Germinal center (tissue), 1 donor: ENCODE measurements around the gene SIAH3.
"Not testable (repeated sequence)": the region's sequence is repeated elsewhere in the genome, so short reads cannot be mapped to it uniquely, and the experiment has no call there.

Experiments
- DNase-seq: peaks from one replicate; pipeline ENCODE4 v3.0.0; 2012; ENCODE audit warnings: mixed read lengths, low spot score

SIAH3 gene, protein sequence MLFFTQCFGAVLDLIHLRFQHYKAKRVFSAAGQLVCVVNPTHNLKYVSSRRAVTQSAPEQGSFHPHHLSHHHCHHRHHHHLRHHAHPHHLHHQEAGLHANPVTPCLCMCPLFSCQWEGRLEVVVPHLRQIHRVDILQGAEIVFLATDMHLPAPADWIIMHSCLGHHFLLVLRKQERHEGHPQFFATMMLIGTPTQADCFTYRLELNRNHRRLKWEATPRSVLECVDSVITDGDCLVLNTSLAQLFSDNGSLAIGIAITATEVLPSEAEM

DNA sequence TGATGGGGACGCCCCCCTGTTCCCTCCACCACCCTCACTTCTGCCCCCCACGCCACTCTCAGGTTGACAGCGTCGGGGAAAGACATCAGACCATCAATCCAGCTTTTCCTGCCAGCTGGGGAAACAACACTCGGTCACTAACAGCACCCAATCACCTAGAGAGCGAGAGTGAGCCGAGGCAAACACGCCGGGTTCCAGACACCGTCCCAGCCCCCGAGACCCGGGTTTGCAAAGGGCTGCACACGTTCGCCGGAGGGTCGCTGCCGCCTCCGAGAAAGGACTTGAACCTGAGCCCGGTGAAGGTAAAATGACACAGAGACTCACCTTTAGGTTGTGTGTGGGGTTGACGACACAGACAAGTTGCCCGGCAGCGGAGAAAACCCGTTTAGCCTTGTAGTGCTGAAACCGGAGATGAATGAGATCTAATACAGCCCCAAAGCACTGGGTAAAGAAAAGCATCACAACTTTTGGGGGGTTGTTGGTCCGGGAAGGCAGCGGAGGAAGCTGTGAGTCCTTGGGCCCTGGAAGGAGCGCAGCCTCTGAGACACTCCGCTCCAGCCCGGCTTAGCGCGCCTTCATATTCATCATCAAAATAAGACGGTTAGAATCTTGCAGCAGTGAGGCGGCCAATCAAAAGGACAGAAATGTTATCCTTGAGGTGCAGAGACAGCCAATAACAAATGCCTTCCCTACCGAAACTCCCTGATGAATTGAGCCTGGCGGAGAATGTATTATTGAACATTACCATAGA is at the start of gene SIAH3:
Gene SIAH3, minus strand, starts transcription at position 583 of the 751 bp plus-strand sequence. Its CDS starts 124 bp downstream, at position 459.
- DNase-seq = no peak

DNA sequence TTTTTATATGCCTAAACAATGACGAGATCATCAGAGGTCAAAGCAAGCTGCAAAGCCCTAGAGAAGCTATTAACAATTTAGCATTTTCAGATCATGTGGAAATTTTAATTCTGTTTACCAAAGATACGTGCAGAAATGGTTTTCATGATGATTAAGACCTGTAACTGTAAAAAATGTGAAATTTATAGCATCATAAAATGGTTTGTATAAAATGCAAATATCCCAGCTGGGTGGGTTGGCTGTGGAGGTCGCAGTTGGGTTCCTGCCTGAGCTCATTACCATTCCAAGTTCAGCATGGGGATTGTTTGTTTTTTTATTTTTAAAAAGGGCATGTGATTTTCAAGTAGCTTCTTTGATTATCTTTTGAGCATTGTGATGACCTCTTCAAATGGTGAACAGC is 47.9 kb upstream of the SIAH3 start:
- no peak for DNase-seq

DNA sequence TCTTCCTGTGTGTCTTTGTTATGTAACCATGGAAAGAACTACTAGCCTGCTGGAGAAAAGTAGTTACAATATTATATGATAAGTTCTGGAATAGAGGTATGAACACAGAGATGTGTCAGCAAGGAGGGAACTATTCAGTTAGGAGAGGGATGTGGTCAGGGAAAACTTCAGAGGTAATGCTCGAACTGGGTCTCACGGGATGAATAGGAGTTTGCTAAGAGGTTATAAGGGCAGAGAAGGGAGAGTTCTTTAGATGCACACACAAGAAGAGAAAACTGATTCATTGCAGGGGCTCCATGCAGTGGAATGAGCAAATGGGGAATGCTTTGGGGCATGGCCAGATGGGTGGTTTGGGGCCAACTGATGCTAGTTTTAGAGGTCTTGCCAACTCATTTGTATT is 46.0 kb upstream of the SIAH3 start:
- no peak for DNase-seq

DNA sequence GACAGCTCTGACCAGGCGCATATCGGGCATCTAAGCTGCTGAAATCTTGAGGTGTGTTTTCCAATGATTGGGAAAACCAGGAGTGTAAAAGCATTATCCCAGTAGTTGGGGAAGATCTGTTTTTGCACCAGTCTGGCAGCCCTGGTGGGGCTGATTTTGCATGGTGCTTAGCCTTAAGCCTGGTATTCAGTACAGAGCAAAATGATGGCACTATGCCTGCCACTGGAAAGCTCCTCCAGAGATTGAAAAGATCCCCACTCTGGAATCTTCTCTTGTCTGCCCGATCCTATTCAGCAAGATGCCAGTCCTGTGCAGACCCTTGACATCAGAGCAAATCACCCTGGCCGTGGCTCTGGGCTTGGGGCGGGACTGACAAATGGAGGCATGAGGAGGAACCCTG is 44.7 kb upstream of the SIAH3 start:
- no peak for DNase-seq

DNA sequence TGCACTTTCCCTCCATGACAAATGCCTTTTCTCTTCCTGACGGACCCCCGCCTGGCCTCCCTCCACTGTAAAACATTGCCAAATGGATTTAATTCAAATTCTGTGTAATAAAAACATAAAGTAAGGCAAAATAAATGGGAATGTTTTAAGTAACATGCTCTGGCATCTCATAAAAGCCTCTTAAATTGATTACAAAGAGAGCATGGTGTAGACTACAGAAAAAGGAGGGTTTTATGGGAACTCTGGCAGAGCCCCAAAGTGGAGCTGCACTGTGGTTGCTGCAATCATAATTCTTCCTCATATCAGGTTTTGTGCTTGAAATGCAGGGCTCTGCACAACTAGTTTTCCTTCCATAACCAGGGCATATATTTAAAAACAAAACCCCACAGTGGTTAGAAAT is 44.3 kb upstream of the SIAH3 start:
- no peak for DNase-seq

DNA sequence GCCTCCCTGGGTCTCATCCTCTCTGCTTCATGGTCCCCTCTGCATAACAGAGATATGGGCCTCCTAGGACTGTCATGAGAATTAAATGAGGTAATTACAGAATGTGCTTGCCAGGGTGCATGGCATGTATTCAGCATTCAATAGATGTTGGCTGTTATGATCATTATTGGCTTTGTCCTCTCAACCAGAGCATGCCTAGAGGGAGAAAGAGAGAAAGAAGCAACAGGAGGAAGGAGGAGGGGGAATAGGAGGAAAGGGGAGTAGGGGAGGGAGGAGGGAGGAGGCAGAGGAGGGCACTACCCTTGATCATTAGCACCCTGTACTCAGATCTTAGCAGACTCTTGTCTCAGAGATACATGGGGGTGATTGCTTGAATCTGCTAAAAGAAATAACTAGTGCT is 41.0 kb upstream of the SIAH3 start:
- DNase-seq = no peak

DNA sequence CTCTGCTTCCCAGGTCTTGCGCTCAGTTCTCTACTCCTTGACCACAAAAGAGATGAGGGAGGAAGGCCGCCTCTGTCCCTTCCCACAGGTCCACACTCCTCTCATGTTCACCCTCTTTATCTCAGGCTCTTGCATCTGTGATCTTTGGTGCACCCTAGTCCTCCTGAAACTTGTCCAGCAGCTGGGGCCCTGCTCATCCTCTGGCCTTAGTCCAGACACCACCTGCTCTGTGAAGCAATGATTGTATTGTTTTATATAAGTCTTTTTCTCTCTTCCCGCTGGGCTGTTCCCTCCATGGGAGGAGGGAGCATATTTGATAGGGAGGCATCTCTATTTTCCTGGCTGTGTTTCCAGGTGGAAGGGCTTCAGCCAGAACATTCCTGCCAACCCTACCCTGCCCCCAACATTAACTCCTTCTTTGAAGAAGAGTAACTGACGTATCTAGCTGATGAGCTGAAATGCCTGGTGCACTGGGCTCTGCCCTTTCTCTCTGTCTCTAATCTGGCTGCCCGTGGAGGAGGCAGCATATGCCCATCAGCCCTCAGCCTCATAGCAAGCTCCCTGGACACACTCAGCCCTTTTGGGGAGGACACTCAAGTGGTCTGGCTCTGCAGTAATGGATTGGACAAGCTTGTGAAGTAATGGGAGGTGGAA is 38.2 kb upstream of the SIAH3 start:
- no peak for DNase-seq

DNA sequence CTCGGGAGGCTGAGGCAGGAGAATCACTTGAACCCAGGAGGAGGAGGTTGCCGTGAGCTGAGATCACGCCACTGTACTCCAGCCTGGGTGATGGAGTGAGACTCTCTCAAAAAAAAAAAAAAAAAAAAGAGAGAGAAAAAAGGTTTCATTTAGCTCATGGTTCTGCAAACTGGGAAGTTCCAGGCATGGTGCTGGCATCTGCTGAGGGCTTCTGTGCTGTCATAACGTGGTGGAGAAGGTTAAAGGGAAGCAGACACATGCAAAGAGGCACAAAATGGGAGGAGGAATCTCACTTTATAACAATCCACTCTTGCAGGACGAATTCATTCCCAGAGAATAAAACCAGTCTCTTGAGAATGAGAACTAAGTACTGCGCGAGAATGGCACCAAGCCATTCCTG is 34.9 kb upstream of the SIAH3 start:
- no peak for DNase-seq

DNA sequence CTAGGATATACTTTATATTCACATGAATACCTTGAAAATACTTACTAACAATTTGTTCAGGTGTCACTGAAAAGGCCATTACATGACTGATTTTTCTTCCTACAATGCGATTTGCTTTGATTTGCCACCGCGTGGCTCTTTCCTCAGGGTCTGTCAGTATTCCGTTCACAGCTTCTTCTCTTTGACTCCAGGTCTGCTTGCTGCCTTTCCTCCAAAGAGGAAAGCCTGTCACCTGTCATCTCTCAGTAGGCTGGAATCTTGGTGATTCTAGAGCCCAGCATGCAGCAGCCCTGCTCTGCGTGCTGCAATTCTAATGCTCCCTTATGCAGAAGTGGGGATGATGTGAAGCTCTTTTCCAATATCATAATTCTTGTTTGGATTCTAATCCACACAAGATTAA is 33.6 kb upstream of the SIAH3 start:
- no peak for DNase-seq

DNA sequence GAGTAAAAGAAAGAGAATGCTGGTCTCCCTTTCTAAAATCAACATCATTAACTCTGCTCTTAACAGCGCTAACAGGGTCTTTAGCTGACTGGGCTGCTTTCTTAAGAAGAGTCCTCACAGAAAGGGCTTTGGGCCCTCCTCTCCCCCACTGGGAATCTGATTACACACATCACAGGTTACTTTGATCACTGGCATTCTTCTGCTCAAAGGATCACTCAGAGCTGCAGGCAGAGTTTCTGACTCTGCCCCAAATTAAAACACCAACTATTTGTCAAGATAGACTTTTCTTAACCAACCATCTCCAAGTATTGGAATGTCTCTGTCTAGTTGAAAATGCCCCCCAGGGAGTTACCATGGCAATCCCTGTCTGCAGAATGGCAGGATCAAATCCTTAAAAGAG is 31.1 kb upstream of the SIAH3 start:
- no peak for DNase-seq

DNA sequence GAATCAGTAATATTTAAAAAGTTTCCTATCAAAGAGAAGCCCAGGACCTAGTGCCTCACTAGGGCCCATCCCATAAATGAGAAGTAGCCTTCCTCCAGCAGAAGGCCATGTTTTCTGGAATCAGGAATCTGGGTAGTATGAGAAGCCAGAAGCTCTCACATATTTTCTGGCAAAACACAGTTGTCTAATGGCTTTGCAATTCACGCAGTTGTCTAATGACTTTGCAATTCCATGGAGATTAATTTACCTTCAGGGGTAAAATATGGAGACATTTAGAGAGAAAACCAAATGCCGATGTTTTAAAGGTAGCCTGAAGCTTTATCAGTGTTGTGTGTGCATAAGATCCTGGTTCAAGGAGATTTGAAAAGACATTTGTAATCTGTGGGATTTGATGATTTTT is 29.8 kb upstream of the SIAH3 start:
- DNase-seq = no peak

DNA sequence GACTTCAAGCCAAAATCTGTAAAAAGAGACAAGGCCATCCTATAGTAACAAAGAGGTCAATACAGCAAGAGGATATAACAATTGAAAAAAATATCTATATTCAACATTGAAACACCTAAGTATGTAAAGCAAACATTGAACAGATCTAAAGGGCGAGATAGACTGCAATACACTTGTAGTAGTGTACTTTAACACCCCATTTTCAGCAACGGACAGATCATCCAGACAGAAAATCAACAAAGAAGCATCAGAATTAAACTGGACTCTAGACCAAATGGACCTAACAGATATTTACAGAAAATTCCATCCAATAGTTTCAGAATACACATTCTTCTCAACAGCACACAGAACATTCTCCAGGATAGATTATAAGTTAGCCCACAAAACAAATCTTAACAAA is 28.7 kb upstream of the SIAH3 start:
- no peak for DNase-seq

DNA sequence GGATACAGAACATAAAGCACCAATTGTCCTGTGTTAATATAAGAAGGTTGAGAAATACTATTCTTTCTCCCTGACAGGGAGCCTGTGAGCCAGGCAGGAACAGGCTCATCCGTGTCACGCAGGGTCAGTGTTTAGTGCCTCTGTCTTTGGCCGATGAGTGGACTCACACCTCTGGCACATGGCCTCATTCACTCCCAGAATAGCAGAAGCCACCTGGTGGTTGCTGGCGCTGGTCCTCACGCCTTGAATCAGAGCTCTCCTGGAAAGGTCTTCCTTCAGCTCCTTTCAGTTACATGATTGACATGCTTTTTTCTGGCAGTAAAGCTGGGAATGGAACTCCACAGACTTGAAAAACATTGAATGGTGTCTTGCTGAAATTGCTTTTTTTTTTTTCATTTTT is 28.1 kb upstream of the SIAH3 start:
- DNase-seq = no peak

DNA sequence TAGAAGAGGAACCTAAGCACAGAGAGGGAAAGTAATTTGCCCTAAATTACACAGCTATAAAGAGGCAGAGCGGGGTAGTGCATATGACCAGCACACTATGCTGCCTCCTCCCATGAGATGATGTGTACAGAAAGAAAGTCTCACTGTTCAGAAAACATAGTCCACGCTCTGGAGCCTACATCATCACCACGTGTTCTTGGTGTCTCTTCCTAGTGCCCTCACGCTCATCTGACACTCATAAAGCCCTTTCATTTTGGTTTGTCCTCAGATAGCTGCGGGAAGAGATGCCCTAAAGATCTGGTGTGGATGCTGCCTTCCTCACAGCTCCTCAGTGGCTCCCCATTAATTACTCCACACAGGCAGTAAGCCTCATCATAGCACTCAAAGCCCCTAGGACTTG is 27.4 kb upstream of the SIAH3 start:
- no peak for DNase-seq

DNA sequence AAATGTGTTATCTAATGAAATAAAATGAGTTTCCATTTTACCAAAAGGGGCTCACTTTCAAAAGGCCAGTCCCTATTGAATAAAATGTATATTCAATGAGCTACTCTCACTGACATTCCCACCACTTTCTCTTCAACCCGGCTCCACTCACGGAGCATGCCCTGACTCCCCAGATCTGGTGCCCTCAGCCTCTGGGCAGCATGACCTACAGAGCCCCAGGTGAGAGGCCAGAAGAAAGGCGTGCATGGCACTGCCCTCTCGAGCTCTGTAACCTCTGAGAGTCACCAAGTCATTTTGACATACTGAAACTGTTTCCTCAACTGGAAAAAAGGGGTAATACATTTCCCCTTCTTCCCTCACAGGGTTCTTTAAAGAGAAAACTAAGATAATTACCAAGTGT is 25.2 kb upstream of the SIAH3 start:
- no peak for DNase-seq

DNA sequence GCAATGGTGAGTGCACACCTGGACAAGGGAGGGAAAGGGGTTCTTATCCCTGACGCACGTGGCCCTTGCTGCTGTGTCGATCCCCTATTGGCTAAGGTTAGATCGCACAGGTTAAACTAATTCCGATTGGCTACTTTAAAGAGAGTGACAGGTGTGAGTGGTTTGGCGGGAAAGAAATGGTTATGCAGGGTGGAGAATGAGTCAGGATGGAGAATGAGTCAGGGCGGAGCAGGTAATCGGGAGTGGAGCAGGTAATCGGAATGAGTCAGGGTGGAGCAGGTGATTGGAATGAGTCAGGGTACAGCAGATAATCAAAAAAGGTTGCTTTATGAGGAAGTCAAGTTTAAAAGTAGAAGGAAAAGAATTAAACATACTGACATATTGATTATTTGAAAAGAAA is 24.4 kb upstream of the SIAH3 start:
- DNase-seq = no peak

DNA sequence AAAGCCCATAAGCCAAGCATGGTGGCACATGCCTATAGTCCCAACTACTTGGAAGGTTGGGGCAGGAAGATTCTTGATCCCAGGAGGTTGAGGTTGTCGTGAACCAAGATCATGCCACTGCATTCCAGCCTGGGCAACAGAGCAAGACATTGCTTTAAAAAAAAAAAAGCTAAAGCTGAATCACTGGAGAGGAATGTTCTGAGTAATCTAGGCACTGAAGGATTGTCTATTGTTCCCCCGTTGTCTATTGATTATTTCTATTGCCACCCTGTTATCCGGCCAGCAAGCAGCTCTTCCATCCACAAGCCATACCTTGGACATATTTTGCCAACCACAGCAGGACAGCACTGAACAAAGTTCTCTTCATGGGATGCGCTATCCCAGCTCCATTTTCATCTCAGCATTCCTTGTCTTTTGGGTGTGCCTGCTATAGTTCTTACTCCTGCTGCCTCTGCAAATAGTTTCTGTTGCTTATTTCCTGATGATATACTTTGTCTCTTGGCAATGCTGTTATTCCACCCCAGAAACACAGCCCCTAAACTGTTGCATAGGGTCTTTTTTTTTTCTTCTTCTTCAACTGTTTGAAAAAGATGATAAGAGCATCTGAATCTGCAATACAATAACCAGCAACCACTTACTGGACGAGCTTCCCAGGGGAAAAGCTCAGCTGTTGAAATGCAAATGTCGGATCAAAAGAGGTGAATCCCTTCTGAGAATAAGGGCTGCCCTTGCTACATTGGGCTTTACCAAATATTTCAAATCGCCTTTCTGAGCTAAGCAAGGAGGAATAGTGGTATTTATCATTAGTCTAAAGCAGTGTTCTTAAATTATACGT is 22.2 kb upstream of the SIAH3 start:
- DNase-seq = no peak

DNA sequence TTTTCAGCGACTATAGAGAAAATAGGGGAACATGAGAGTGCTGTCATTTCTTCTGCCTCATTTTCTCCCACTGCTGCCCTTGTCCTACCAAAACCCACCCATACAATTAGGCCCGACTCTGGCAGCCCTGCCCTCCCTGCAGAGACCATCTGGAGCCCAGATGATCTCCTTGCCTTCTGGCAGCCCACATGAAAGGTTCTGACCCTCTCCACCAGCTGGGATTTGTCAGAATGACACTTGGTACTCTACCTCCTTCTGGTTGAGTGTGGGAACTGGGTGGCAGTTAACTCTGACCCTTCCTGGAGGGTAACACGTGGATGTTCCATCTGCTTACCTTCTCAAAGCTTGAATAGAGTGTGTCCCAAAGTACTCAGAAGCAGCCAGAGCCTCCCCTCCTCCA is 21.0 kb upstream of the SIAH3 start:
- no peak for DNase-seq

DNA sequence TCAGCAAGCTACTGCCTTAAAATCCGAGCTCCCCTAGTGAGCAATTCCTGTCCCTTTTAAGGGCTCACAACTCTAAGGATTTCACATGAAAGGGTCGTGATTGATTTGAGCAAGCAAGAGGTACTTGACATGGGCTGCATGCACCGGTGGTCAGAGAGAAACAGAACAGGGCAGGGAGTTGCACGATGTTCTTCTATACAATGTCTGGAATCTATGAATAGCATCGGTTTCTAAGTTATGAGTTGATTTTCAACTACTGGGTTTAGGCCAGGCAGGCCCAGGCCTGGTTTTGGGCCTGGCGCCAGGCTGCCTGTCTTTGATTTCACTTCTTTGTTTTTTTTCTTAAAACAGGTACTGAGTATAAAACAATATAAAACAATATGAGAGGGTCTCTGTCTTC is 19.6 kb upstream of the SIAH3 start:
- not testable (repeated sequence) for DNase-seq

DNA sequence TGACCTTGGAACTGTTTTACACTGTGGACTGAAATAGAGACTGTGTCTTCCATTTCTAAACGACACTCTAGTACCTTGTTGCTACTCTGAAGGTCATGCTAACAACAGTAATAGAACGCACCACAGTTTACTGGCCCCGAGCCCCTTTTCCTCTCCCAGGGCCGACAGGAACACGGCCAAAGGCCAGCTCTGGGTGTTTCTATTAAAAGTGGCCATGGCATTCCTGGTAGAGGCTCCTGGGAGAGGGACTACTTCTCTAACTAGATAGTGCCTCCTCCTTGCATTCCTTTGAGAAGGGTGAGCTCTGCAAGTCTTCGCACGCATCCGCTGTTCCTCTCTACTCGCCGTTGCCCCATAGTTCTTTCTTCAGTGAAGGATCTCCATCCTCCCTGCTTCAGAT is 18.7 kb upstream of the SIAH3 start:
- no peak for DNase-seq

DNA sequence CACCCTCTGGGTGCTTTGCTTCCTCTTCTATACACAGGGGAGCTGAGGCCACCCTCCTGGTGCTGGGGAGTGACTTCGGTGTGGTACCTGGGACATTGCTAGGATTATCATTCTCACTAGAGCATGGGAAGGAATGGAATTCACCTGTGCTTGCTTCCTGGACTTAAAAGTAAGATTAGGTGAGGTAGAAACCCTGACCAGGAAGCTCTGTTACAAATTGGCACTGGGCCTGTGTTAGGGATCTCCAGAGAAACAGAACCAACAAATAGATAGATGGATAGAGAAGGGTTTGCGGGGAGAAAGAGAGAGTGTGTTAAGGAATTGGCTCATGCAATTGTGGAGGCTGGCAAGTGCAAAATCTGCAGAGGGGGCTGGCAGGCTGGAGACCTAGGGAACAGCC is 13.9 kb upstream of the SIAH3 start:
- no peak for DNase-seq
